K562 (cell line): ENCODE measurements around the gene HERC5. TPM values are rescaled to one million over a fixed set of nuclear protein-coding genes. Genes with fewer than 3 reads are reported as not detected.
"Not testable (repeated sequence)": the region's sequence is repeated elsewhere in the genome, so short reads cannot be mapped to it uniquely, and the experiment has no call there.

Source experiments
- ATAC-seq: fragments of 200-7000 bp; cut with Tn5 transposase; 3 replicates; pipeline ENCODE4 v1.9.1; 2020; ENCODE audit warnings: moderate library complexity
- BruUV-seq: library from RNA; stranded (reverse); fragments of 400-500 nt; replicated peaks from 2 replicates; lab custom pipeline; 2021; lab: Mats Ljungman, UMichigan
- CTCF ChIA-PET: fragments of 300-600 bp; formaldehyde crosslinking; extraction: SDS; loops from one replicate; lab custom pipeline; 2021; ENCODE audit warnings: low intra/inter-chr PET ratio; lab: Yijun Ruan, JAX
- POLR2A ChIA-PET: fragments of 300-600, 350-650 bp; sonication (Branson Sonifier 250); formaldehyde crosslinking; extraction: SDS; loops from one replicate; lab custom pipeline; 2021; ENCODE audit warnings: antibody characterized with exemption, inconsistent platforms; lab: Yijun Ruan, JAX
- DNase-seq, 4 experiments: peaks; one replicate each; pipeline versions ENCODE4 v3.0.0 to v3.0.0-alpha.2; 2011 to 2018; ENCODE audit warnings: low spot score in 3 of 4, mixed read lengths in 3 of 4; ENCODE audit errors: extremely low read depth in 1 of 4
- FAIRE-seq: peaks from 2 replicates; lab custom pipeline; 2011; peaks lifted over from hg19 to GRCh38; lab: Jason Lieb, UNC
- H2AFZ ChIP-seq: 2 replicates; pipeline ENCODE4 v1.6.0; 2011; ENCODE audit warnings: low read depth, low read length, control low read depth, inconsistent platforms
- H3K27ac ChIP-seq: fragments of 200-600 bp; 3 replicates; pipeline ENCODE4 v1.8.0; 2011; ENCODE audit warnings: low read depth, mild to moderate bottlenecking, control low read depth, inconsistent platforms, low read length, moderate library complexity, mixed read lengths; ENCODE audit errors: extremely low read depth
- H3K27me3 ChIP-seq, 2 experiments: fragments of 300-600 bp in 1 of 2; 2 replicates in 1 of 2; 3 replicates in 1 of 2; pipeline versions ENCODE4 v1.6.0 to v1.8.0; 2011; ENCODE audit warnings: inconsistent platforms in 2 of 2, low read length in 2 of 2, mild to moderate bottlenecking in 1 of 2, mixed read lengths in 1 of 2, moderate library complexity in 1 of 2; ENCODE audit not compliant: control insufficient read depth in 2 of 2, insufficient read depth in 2 of 2
- H3K36me3 ChIP-seq: fragments of 300-600 bp; 3 replicates; pipeline ENCODE4 v1.8.0; 2011; ENCODE audit warnings: mild to moderate bottlenecking, low read length, inconsistent platforms; ENCODE audit not compliant: control insufficient read depth, insufficient read depth
- H3K4me1 ChIP-seq, 2 experiments: fragments of 200-600 bp in 1 of 2; replicated peaks in 1 of 2; 2 replicates in 1 of 2; 3 replicates in 1 of 2; pipeline versions ENCODE4 v1.5.1 to v1.8.0; 2011; ENCODE audit warnings: inconsistent platforms in 2 of 2, low read length in 2 of 2, mild to moderate bottlenecking in 1 of 2, mixed read lengths in 1 of 2, moderate library complexity in 1 of 2; ENCODE audit not compliant: control insufficient read depth in 2 of 2, insufficient read depth in 2 of 2
- H3K4me2 ChIP-seq: 2 replicates; pipeline ENCODE4 v1.6.1; 2011; ENCODE audit warnings: low read length, control low read depth, inconsistent platforms, mixed read lengths; ENCODE audit not compliant: insufficient read depth
- H3K4me3 ChIP-seq: fragments of 200-600 bp; sonication (generic), shearing (Covaris generic); 2 replicates; pipeline ENCODE4 v1.5.1; 2016; ENCODE audit warnings: control low read depth, inconsistent platforms
- H3K79me2 ChIP-seq: fragments of 200-600 bp; 3 replicates; pipeline ENCODE4 v1.8.0; 2011; ENCODE audit warnings: low read length, inconsistent platforms; ENCODE audit not compliant: control insufficient read depth, insufficient read depth
- H3K9ac ChIP-seq, 2 experiments: 2 replicates each; pipeline versions ENCODE4 v1.6.0 to v1.6.1; 2011; ENCODE audit warnings: low read depth in 2 of 2, low read length in 2 of 2, control low read depth in 1 of 2, inconsistent platforms in 1 of 2, mild to moderate bottlenecking in 1 of 2, mixed read lengths in 1 of 2; ENCODE audit not compliant: insufficient read depth in 1 of 2
- H3K9me1 ChIP-seq: one replicate; pipeline ENCODE4 v1.6.0; 2011; ENCODE audit warnings: inconsistent platforms, mild to moderate bottlenecking, low read length, moderate library complexity; ENCODE audit not compliant: control insufficient read depth, insufficient read depth
- H3K9me3 ChIP-seq: replicated peaks from 2 replicates; pipeline ENCODE4 v1.5.1; 2011; ENCODE audit warnings: low read depth, low read length, inconsistent platforms; ENCODE audit not compliant: control insufficient read depth, insufficient read depth
- H4K20me1 ChIP-seq: replicated peaks from 2 replicates; pipeline ENCODE4 v1.6.1; 2011; ENCODE audit warnings: low read length, inconsistent platforms, mixed read lengths; ENCODE audit not compliant: control insufficient read depth, insufficient read depth
- BRF2 ChIP-seq: IDR thresholded peaks from 3 replicates; pipeline ENCODE4 v1.6.1; 2011; ENCODE audit warnings: borderline replicate concordance, mild to moderate bottlenecking; ENCODE audit not compliant: insufficient read length, insufficient read depth
- C11orf30 ChIP-seq: fragments of 450-650 bp; IDR thresholded peaks from 2 replicates; pipeline ENCODE4 v1.6.1; 2016; ENCODE audit warnings: low read depth, mild to moderate bottlenecking
- RAD21 ChIP-seq, 2 experiments: fragments of 250-450 bp in 1 of 2; fragments of 450-650 bp in 1 of 2; sonication (Bioruptor Pico) in 1 of 2; formaldehyde crosslinking in 1 of 2; IDR thresholded peaks in 1 of 2; conservative IDR thresholded peaks in 1 of 2; 2 replicates each; pipeline versions ENCODE4 v1.4.0 to v1.8.0; 2020 to 2022; ENCODE audit warnings: mild to moderate bottlenecking in 2 of 2, moderate library complexity in 1 of 2
- RB1 ChIP-seq: fragments of 450-650 bp; IDR thresholded peaks from 2 replicates; pipeline ENCODE4 v1.6.1; 2017; ENCODE audit warnings: low read depth, mild to moderate bottlenecking
- SMC3 ChIP-seq: conservative IDR thresholded peaks from 2 replicates; pipeline ENCODE4 v1.6.1; 2011; ENCODE audit warnings: low read depth, low read length, improper control_type of control experiment; ENCODE audit not compliant: insufficient read depth
- USF1 ChIP-seq: sonication (generic); formaldehyde crosslinking; IDR thresholded peaks from 2 replicates; pipeline ENCODE4 v1.9.0; 2022; ENCODE audit warnings: mild to moderate bottlenecking, missing genetic modification reagents
- WGBS: fragments of 100-300 bp; shearing (Covaris generic); methylation state at CpG from one replicate; pipeline ENCODE4 v1.1.6; 2016; ENCODE audit warnings: low coverage, mixed read lengths; ENCODE audit not compliant: insufficient coverage; ENCODE audit errors: missing lambda C conversion rate; 5-methylcytosine and 5-hydroxymethylcytosine counted together
- in situ Hi-C: fragments of 300-500 bp; cut with MboI; formaldehyde crosslinking; loops from 4 replicates; pipeline ENCODE4 v1.15.0; 2018; ENCODE audit warnings: inconsistent platforms, mixed read lengths
- intact Hi-C: fragments of 100-400 bp; cut with micrococcal nuclease; formaldehyde crosslinking; loops from 2 replicates; pipeline ENCODE4 v1.14.2; 2022
- polyA plus RNA-seq, 8 experiments: library from polyadenylated mRNA; depleted of rRNA in 4 of 8; stranded (reverse) in 5 of 8; unstranded in 3 of 8; fragments of >200 nt; fragmentation: Nextera tagmentation in 2 of 8; fragmentation: Illumina TruSeq in 1 of 8; extraction: Ambion mirVana in 2 of 8; extraction: Trizol in 1 of 8; gene quantifications; 2 replicates each; pipeline versions ENCODE4 v1.2.1 to v1.2.3, GENCODE V29; 2011 to 2014; ENCODE audit warnings: inconsistent platforms in 1 of 8, missing spikeins in 1 of 8
- total RNA-seq, 7 experiments: library from RNA; depleted of rRNA in 6 of 7; stranded (reverse); fragments of >200 nt in 6 of 7; fragmentation: Illumina TruSeq in 2 of 7; extraction: Trizol in 2 of 7; gene quantifications; 2 replicates each; pipeline versions ENCODE4 v1.2.1 to v1.2.3, GENCODE V29; 2011 to 2021; ENCODE audit warnings: low replicate concordance in 1 of 7
- TF ChIP-seq, protein P1 (sequence below): fragments of 250-450 bp; sonication (Bioruptor Pico); IDR thresholded peaks from 2 replicates; pipeline ENCODE4 v1.5.0; 2021
- TF ChIP-seq, protein P2 (sequence below), 3 experiments: IDR thresholded peaks in 2 of 3; conservative IDR thresholded peaks in 1 of 3; 2 replicates each; pipeline ENCODE4 v1.5.1; 2011 to 2012; ENCODE audit warnings: low read length in 3 of 3, mild to moderate bottlenecking in 3 of 3, control low read depth in 2 of 3, improper control_type of control experiment in 1 of 3, inconsistent platforms in 1 of 3, low read depth in 1 of 3, mixed read lengths in 1 of 3, moderate library complexity in 1 of 3; ENCODE audit not compliant: insufficient read depth in 2 of 3

Gene HERC5
- total and polyA plus RNA-seq, 9 of the 15 experiments (the other 6 are each of a cell fraction or from before 2014, with no cell fraction given) = 0.18 TPM; not detected in 8

DNA sequence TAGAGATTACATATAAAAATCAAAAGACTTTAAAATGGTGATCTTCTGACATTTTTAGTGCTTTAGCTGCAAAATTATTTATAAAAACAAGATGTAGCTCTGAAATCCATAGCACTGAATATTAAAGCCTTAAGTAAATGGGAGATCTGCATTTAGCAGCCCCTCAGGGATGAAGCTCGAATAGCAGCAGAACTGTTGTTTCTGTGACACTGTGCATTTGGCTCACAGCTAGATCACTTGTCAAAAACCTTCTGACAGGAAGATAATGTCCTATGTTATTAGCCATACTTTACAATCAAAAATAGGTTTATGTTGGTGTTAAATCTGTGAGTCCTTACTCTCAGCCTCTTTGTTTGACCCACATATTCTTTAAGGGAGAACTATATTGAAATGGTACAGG lies 80.8 kb downstream of the HERC5 start (continued):
- TF ChIP-seq, protein P1, sequence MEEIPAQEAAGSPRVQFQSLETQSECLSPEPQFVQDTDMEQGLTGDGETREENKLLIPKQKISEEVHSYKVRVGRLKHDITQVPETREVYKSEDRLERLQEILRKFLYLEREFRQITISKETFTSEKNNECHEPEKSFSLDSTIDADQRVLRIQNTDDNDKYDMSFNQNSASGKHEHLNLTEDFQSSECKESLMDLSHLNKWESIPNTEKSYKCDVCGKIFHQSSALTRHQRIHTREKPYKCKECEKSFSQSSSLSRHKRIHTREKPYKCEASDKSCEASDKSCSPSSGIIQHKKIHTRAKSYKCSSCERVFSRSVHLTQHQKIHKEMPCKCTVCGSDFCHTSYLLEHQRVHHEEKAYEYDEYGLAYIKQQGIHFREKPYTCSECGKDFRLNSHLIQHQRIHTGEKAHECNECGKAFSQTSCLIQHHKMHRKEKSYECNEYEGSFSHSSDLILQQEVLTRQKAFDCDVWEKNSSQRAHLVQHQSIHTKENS (CRISPR knock-in tag) = no peak
- TF ChIP-seq BRF2 = no peak

- ATAC-seq = peak; percentile 73
- TF ChIP-seq, protein P2, sequence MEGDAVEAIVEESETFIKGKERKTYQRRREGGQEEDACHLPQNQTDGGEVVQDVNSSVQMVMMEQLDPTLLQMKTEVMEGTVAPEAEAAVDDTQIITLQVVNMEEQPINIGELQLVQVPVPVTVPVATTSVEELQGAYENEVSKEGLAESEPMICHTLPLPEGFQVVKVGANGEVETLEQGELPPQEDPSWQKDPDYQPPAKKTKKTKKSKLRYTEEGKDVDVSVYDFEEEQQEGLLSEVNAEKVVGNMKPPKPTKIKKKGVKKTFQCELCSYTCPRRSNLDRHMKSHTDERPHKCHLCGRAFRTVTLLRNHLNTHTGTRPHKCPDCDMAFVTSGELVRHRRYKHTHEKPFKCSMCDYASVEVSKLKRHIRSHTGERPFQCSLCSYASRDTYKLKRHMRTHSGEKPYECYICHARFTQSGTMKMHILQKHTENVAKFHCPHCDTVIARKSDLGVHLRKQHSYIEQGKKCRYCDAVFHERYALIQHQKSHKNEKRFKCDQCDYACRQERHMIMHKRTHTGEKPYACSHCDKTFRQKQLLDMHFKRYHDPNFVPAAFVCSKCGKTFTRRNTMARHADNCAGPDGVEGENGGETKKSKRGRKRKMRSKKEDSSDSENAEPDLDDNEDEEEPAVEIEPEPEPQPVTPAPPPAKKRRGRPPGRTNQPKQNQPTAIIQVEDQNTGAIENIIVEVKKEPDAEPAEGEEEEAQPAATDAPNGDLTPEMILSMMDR (IDR thresholded peaks at IDR 0.05 in 2 of 3, conservative IDR thresholded peaks at IDR 0.05 in 1 of 3; ENCODE audit: insufficient read depth in 2 of 3, low read depth in 1 of 3, low read length in 3 of 3) = peak; percentile 55 to 61 (median 60)
- TF ChIP-seq USF1 (CRISPR knock-in tag) (0 out of 2 replicates have a peak, but pooled peaks have one; percentile 19), RAD21 (CRISPR knock-in tag; conservative IDR thresholded peaks at IDR 0.05 in 1 of 2, IDR thresholded peaks at IDR 0.05 in 1 of 2) (peak; percentile 57 to 76), RB1 (peak; percentile 23; the same call in 1 of the 2 replicates), SMC3 (0 out of 2 replicates have a peak, but pooled peaks have one; percentile 30), C11orf30 (0 out of 2 replicates have a peak, but pooled peaks have one; percentile 16)
These were observed 82.6 kb downstream of the HERC5 start for GRCh38 chr4:88539322-88540068.

More at GRCh38 chr4:88539322-88540068, 82.6 kb downstream of the HERC5 start:
- not testable (repeated sequence) for H3K4me1 ChIP-seq, H3K9ac ChIP-seq, H3K36me3 ChIP-seq, BruUV-seq, H3K9me1 ChIP-seq, H3K27ac ChIP-seq, H3K4me3 ChIP-seq, H3K9me3 ChIP-seq, H4K20me1 ChIP-seq, H3K27me3 ChIP-seq, H3K79me2 ChIP-seq
- ChIA-PET POLR2A (interaction anchor here (0.6 to 0.7 kb wide), 2 partner anchors 9 to 87 kb away, joined by 3 read pairs; no protein-coding TSS in a partner anchor), CTCF (interaction anchor here (1.8 kb wide), 1 partner anchor 120 kb away, joined by 8 read pairs; no protein-coding TSS in a partner anchor)
- WGBS = 8% methylated on average over 9 of the region's 9 CpGs
- Histone ChIP-seq H2AFZ (peak overlapping the region; percentile 74; the same call in 1 of the 2 replicates), H3K4me2 (peak overlapping the region; percentile 11; the same call in 1 of the 2 replicates)
- DNase-seq (peak in 1 of 4 experiments; percentile 73), FAIRE-seq (peak; percentile 80)
- in situ Hi-C loops = loop anchor here (5.0 to 25.0 kb wide), 2 partner anchors 118 to 273 kb away; no protein-coding TSS in a partner anchor
- intact Hi-C loops = loop anchor here (1.0 kb wide), 2 partner anchors 120 to 485 kb away; no protein-coding TSS in a partner anchor
